ENCODE data around the gene SQSTM1. TPM values are rescaled to one million over a fixed set of nuclear protein-coding genes. Genes with fewer than 3 reads are reported as not detected.

Gene SQSTM1
- polyA plus RNA-seq, 1 donor: 74.0 TPM

- no peak for DNase-seq
These were observed 25.4 kb upstream of the SQSTM1 start for GRCh38 chr5:179795049-179795862.

GRCh38 chr5:179795863-179796833 lies 24.6 kb upstream of the SQSTM1 start:
- peak; percentile 85 for DNase-seq

- no peak for DNase-seq
These were observed 23.7 kb upstream of the SQSTM1 start for GRCh38 chr5:179796877-179797608.

GRCh38 chr5:179797741-179798140 lies 23.0 kb upstream of the SQSTM1 start:
- DNase-seq: no peak

GRCh38 chr5:179798144-179798770 lies 22.4 kb upstream of the SQSTM1 start:
- DNase-seq: no peak

GRCh38 chr5:179798771-179799643 lies 21.7 kb upstream of the SQSTM1 start:
- DNase-seq: no peak

GRCh38 chr5:179799644-179799973 lies 21.1 kb upstream of the SQSTM1 start:
- DNase-seq: no peak

- no peak for DNase-seq
These were observed 20.5 kb upstream of the SQSTM1 start for GRCh38 chr5:179800071-179800695.

- DNase-seq: no peak
These were observed 20.0 kb upstream of the SQSTM1 start for GRCh38 chr5:179800696-179801201.

- no peak for DNase-seq
These were observed 19.1 kb upstream of the SQSTM1 start for GRCh38 chr5:179801304-179802206.

GRCh38 chr5:179802207-179802883 lies 18.4 kb upstream of the SQSTM1 start:
- no peak for DNase-seq

GRCh38 chr5:179802950-179803562 lies 17.6 kb upstream of the SQSTM1 start:
- no peak for DNase-seq

GRCh38 chr5:179803651-179804554 lies 16.8 kb upstream of the SQSTM1 start:
- no peak for DNase-seq

GRCh38 chr5:179804555-179804947 lies 16.2 kb upstream of the SQSTM1 start:
- no peak for DNase-seq

GRCh38 chr5:179805070-179805528 lies 15.6 kb upstream of the SQSTM1 start:
- DNase-seq: no peak

- no peak for DNase-seq
These were observed 15.0 kb upstream of the SQSTM1 start for GRCh38 chr5:179805529-179806249.

All from hindlimb muscle (tissue), 1 donor.